Fibroblast of the aortic adventitia (primary cell): ENCODE results near the gene ST3GAL6. TPM values are rescaled to one million over a fixed set of nuclear protein-coding genes. Genes with fewer than 3 reads are reported as not detected.

Experiments
- DNase-seq: peaks from one replicate; pipeline ENCODE4 v3.0.0-alpha.2; 2010; ENCODE audit warnings: low read depth
- H3K4me3 ChIP-seq: 2 replicates; pipeline ENCODE4 v1.5.1; 2011; ENCODE audit warnings: low read depth, mild to moderate bottlenecking, control low read depth, low read length, moderate library complexity
- total RNA-seq: library from RNA; depleted of rRNA; stranded (reverse); fragments of >200 nt; gene quantifications from 2 replicates; pipeline ENCODE4 v1.2.3, GENCODE V29; 2012; ENCODE audit warnings: low replicate concordance
- TF ChIP-seq, protein P1 (sequence below): IDR thresholded peaks from 2 replicates; pipeline ENCODE4 v1.5.1; 2011; ENCODE audit warnings: mild to moderate bottlenecking, low read length, control low read depth, inconsistent platforms; ENCODE audit not compliant: insufficient read depth

Gene ST3GAL6
- total RNA-seq, 1 donor, result 2.3 TPM

DNA sequence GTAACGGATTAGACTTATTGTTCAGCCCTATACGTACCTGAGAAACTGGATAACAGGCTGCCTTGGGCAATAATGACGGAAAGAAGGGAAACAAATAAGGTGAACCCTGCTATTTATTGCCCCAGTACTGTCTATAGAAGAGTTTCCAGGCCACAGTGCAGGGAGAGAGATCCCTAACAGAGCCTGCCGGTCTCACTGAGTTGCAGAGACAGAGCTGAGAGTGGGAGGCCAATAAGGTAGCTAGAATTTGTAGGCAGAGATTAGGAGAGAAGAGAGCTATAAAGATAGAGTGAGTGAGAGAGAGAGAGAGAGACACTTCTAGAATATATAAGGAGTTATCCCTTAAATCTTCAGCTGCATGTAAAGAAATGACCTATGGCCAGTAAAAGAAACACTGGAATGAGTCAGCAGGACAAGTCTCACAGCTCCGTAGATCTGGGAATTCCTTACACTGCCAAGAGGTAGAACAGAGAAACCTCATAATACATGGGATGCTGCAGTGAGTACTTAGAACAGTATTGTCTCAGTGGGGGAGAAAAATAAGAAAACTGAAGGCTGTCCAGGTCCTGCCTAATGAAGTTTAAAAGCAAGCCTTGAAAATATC lies 51.8 kb downstream of the ST3GAL6 start:
- TF ChIP-seq, protein P1, sequence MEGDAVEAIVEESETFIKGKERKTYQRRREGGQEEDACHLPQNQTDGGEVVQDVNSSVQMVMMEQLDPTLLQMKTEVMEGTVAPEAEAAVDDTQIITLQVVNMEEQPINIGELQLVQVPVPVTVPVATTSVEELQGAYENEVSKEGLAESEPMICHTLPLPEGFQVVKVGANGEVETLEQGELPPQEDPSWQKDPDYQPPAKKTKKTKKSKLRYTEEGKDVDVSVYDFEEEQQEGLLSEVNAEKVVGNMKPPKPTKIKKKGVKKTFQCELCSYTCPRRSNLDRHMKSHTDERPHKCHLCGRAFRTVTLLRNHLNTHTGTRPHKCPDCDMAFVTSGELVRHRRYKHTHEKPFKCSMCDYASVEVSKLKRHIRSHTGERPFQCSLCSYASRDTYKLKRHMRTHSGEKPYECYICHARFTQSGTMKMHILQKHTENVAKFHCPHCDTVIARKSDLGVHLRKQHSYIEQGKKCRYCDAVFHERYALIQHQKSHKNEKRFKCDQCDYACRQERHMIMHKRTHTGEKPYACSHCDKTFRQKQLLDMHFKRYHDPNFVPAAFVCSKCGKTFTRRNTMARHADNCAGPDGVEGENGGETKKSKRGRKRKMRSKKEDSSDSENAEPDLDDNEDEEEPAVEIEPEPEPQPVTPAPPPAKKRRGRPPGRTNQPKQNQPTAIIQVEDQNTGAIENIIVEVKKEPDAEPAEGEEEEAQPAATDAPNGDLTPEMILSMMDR, result no peak
- no peak overlapping the region for H3K4me3 ChIP-seq
- DNase-seq, result peak; percentile 73

DNA sequence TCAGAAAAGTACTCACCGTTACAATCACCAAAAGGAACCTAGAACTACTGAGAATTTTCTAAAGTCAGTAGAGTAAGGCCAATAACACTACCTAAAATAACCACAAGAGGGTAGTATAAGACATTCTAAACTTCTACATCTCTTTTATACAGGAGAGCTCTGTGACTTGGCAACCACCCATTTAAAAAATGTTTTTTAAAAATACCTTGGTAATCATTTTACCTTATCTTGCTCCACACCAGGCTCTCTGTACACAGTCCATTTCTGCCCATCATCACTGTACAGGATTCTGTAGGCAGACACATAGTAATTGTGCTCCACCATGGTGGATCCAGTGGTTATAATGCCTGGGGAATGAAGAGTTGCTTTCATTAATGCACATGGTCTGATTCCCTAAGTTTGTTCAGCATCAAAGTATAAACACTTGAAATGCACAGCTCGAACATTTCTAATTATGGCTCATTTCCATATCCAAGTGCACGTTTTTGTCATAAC lies 54.5 kb downstream of the ST3GAL6 start:
- TF ChIP-seq, protein P1, result peak; percentile 56
- DNase-seq, result peak; percentile 83

DNA sequence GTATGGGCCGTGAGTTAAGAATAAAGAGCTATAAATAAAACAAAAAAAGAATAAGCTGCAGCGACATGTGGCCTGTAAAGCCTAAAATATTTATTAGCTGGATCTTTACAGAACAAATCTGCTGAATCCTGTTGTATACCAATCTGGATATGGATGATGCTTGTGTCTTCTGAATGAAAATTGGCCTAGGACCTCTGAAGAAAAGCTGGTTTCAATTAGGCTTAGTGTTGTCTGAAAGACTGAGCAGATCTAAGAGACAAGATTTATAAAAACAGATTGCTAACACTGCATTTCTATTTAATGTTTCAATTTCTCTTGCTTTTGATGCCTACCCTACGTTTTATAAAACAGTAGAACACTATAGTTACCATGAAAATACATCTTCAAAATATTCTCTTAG lies 57.9 kb downstream of the ST3GAL6 start:
- H3K4me3 ChIP-seq, result no peak overlapping the region
- no peak for DNase-seq
- TF ChIP-seq, protein P1, result no peak

More for the DNA sequence above, 54.5 kb downstream of the ST3GAL6 start:
- no peak overlapping the region for H3K4me3 ChIP-seq

DNA sequence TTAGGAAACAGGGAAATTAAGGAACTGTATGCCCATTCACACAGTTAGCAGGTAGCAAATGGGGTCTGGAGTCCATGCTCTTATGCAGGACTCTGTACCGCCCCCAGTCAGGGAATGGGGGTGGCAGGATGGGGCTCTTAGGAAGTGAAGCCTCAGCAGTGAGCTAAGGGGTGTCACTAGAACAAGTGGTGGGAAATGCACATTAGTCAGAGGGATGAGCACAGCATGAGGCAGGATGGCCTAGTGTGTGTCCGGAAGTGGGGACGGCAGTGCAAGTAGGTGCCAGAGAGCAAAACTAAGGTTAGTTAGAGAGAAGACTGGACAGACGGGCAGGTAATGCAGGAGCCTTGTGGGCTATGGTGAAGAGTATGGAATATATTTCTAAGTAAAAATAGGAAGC lies 60.7 kb downstream of the ST3GAL6 start:
- TF ChIP-seq, protein P1, result no peak
- no peak for DNase-seq
- no peak overlapping the region for H3K4me3 ChIP-seq

DNA sequence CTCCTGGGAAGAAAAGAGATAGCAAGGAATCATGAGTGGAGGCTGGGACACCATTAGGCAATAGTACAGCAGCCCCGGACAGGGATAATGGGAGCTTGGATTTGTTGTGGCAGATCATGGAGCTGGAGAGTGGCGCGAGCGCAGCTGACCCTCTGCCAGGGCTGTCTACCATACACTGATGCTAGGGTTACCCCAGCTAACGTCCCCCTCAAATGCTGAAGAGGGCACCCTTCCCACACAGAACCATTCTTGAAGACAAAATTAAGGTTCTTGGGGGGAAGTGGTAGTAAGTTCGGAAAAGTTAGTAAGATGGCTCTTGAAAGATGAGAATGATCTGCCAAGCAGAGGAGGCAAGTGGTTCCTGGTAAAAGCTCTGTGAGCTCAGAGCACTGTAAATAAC lies 61.1 kb downstream of the ST3GAL6 start:
- TF ChIP-seq, protein P1, result peak; percentile 40
- no peak overlapping the region for H3K4me3 ChIP-seq
- peak; percentile 52 for DNase-seq

DNA sequence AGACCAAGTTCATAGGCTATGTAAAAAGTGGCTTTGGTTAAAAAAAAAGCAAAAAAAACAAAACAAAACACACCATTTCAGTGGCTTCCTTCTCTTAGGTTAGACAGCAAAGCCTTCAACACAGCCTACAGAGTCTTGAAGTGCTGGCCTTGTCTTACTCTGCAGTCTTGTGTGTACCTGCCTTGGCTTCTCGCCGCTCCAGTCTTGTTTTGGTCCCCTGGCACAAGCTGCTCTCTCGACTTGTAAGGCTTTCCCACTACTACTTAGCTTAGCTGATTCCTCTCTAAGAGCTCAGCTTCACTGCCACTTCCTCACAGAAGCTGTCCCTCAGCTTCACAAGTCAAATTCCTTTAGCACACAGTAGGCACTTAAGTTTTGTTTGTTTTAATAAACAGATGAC lies 63.0 kb downstream of the ST3GAL6 start:
- no peak overlapping the region for H3K4me3 ChIP-seq
- no peak for DNase-seq
- TF ChIP-seq, protein P1, result no peak
